HG02798 (cell line): ENCODE measurements around the gene RHBDL2.
"Not testable (repeated sequence)": the region's sequence is repeated elsewhere in the genome, so short reads cannot be mapped to it uniquely, and the experiment has no call there.

Source experiments
- ATAC-seq: cut with Tn5 transposase; IDR thresholded peaks from one replicate; pipeline ENCODE4 v1.9.1; 2021; ENCODE audit warnings: mild to moderate bottlenecking; ENCODE audit not compliant: unreplicated experiment, poor library complexity

The RHBDL2 gene

DNA sequence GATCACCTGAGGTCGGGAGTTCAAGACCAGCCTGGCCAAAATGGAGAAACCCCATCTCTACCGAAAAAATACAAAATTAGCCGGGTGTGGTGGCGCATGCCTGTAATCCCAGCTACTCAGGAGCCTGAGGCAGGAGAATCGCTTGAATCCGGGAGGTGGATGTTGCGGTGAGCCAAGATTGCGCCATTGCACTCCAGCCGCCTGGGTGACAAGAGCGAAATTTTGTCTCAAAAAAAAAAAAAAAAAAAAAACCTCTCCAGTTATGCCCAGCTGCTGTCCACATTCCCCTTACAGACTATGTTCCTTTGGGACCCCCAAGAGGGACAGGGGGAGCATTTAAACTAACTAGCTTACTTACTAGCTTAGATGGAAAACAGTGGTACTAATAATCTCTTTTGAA is 105.3 kb downstream of the RHBDL2 start:
- not testable (repeated sequence) for ATAC-seq
